Endothelial cell of umbilical vein (primary cell): ENCODE data around the gene FLNB. TPM values are rescaled to one million over a fixed set of nuclear protein-coding genes. Genes with fewer than 3 reads are reported as not detected.

Source experiments
- BruUV-seq: library from RNA; stranded (reverse); fragments of 400-500 nt; replicated peaks from 2 replicates; lab custom pipeline; 2021; lab: Mats Ljungman, UMichigan
- CTCF ChIA-PET: fragments of 300-600, 350-600 bp; sonication (Branson Sonifier 250); formaldehyde crosslinking; loops from one replicate; lab custom pipeline; 2021; ENCODE audit warnings: antibody characterized with exemption, inconsistent platforms; lab: Charles Lee
- POLR2A ChIA-PET: fragments of 300-600, 350-600 bp; sonication (Branson Sonifier 250); formaldehyde crosslinking; loops from one replicate; lab custom pipeline; 2021; ENCODE audit warnings: antibody characterized with exemption, inconsistent platforms; lab: Charles Lee
- DNase-seq: peaks from one replicate; pipeline ENCODE4 v3.0.0-alpha.2; 2011; ENCODE audit warnings: low read depth, low spot score
- FAIRE-seq: peaks from 2 replicates; lab custom pipeline; 2011; peaks lifted over from hg19 to GRCh38; lab: Jason Lieb, UNC
- H2AFZ ChIP-seq: 2 replicates; pipeline ENCODE4 v1.6.0; 2012; ENCODE audit warnings: low read depth, low read length, control low read depth, inconsistent platforms
- H3K27ac ChIP-seq: 2 replicates; pipeline ENCODE4 v1.5.1; 2011; ENCODE audit warnings: low read depth, mild to moderate bottlenecking, control low read depth, low read length, moderate library complexity; ENCODE audit not compliant: insufficient read depth
- H3K27me3 ChIP-seq, 2 experiments: 2 replicates each; pipeline versions ENCODE4 v1.6.0 to v1.6.1; 2011; ENCODE audit warnings: low read length in 2 of 2, mixed read lengths in 1 of 2; ENCODE audit not compliant: control insufficient read depth in 2 of 2, insufficient read depth in 2 of 2
- H3K36me3 ChIP-seq, 2 experiments: 2 replicates in 1 of 2; 3 replicates in 1 of 2; pipeline ENCODE4 v1.5.1; 2011; ENCODE audit warnings: low read length in 2 of 2, mild to moderate bottlenecking in 1 of 2, moderate library complexity in 1 of 2; ENCODE audit not compliant: control insufficient read depth in 2 of 2, insufficient read depth in 2 of 2; ENCODE audit errors: extremely low read depth in 1 of 2
- H3K4me1 ChIP-seq: 3 replicates; pipeline ENCODE4 v1.5.1; 2011; ENCODE audit warnings: mild to moderate bottlenecking, low read length; ENCODE audit not compliant: control insufficient read depth, insufficient read depth; ENCODE audit errors: extremely low read depth
- H3K4me2 ChIP-seq: 2 replicates; pipeline ENCODE4 v1.6.1; 2011; ENCODE audit warnings: low read length, control low read depth, mixed read lengths; ENCODE audit not compliant: insufficient read depth
- H3K4me3 ChIP-seq, 3 experiments: fragments of 200-600 bp in 1 of 3; sonication (generic), shearing (Covaris generic) in 1 of 3; replicated peaks in 1 of 3; 2 replicates each; pipeline ENCODE4 v1.5.1; 2011 to 2016; ENCODE audit warnings: control low read depth in 3 of 3, low read length in 3 of 3, mild to moderate bottlenecking in 2 of 3, inconsistent platforms in 1 of 3, low read depth in 1 of 3, moderate library complexity in 1 of 3; ENCODE audit not compliant: insufficient read depth in 1 of 3
- H3K79me2 ChIP-seq: 2 replicates; pipeline ENCODE4 v1.6.0; 2012; ENCODE audit warnings: low read length, inconsistent platforms; ENCODE audit not compliant: control insufficient read depth, insufficient read depth
- H3K9ac ChIP-seq: replicated peaks from 2 replicates; pipeline ENCODE3; 2011; ENCODE audit warnings: low read length, control low read depth; ENCODE audit not compliant: insufficient read depth; ENCODE audit errors: extremely low read depth
- H3K9me1 ChIP-seq: replicated peaks from 3 replicates; pipeline ENCODE4 v1.6.0; 2011; ENCODE audit warnings: mild to moderate bottlenecking, low read length; ENCODE audit not compliant: control insufficient read depth, insufficient read depth; ENCODE audit errors: extremely low read depth
- H3K9me3 ChIP-seq: replicated peaks from 2 replicates; pipeline ENCODE4 v1.5.1; 2012; ENCODE audit warnings: low read length, inconsistent platforms; ENCODE audit not compliant: control insufficient read depth, insufficient read depth
- H4K20me1 ChIP-seq: replicated peaks from 2 replicates; pipeline ENCODE3; 2011; ENCODE audit warnings: mild to moderate bottlenecking, low read length; ENCODE audit not compliant: control insufficient read depth, insufficient read depth; ENCODE audit errors: extremely low read depth
- EZH2 ChIP-seq: IDR thresholded peaks from 2 replicates; pipeline ENCODE4 v1.6.1; 2012; ENCODE audit warnings: borderline replicate concordance, low read depth, mild to moderate bottlenecking, moderate library complexity, low read length, inconsistent platforms; ENCODE audit not compliant: severe bottlenecking
- FOS ChIP-seq: IDR thresholded peaks from 2 replicates; pipeline ENCODE4 v1.6.1; 2011; ENCODE audit warnings: mild to moderate bottlenecking, low read length, moderate library complexity, borderline replicate concordance; ENCODE audit not compliant: insufficient read depth
- GATA2 ChIP-seq: IDR thresholded peaks from 2 replicates; pipeline ENCODE4 v1.7.0; 2011; ENCODE audit warnings: low read depth, mild to moderate bottlenecking, moderate library complexity, mixed read lengths, low read length; ENCODE audit not compliant: insufficient read length, insufficient read depth
- JUN ChIP-seq: IDR thresholded peaks from 2 replicates; pipeline ENCODE4 v1.6.1; 2011; ENCODE audit warnings: borderline replicate concordance, low read depth; ENCODE audit not compliant: insufficient read length, insufficient read depth
- MYC ChIP-seq: IDR thresholded peaks from one replicate; pipeline ENCODE4 v1.6.1; 2011; ENCODE audit warnings: mild to moderate bottlenecking, low read depth, low read length
- POLR2A ChIP-seq: IDR thresholded peaks from 2 replicates; pipeline ENCODE4 v1.6.1; 2012; ENCODE audit warnings: low read depth, mild to moderate bottlenecking, control low read depth, low read length
- POLR2AphosphoS5 ChIP-seq: IDR thresholded peaks from 2 replicates; pipeline ENCODE4 v1.6.1; 2012; ENCODE audit warnings: low read depth, mild to moderate bottlenecking, control low read depth, low read length, moderate library complexity; ENCODE audit not compliant: insufficient read depth
- dilution Hi-C: fragments of 300-500 bp; cut with MboI; formaldehyde crosslinking; loops from one replicate; pipeline ENCODE4 v1.15.0; 2019; ENCODE audit warnings: low sequenced_read_pairs; ENCODE audit not compliant: extremely low pct_ligation_motif_present
- intact Hi-C: fragments of 100-400 bp; cut with micrococcal nuclease; formaldehyde crosslinking; loops from one replicate; pipeline ENCODE4 v1.10.0; 2022
- polyA plus RNA-seq, 4 experiments: library from polyadenylated mRNA; depleted of rRNA in 3 of 4; stranded (reverse) in 3 of 4; unstranded in 1 of 4; fragments of >200 nt; gene quantifications; 2 replicates each; pipeline versions ENCODE4 v1.2.1 to v1.2.3, GENCODE V29; 2011 to 2012; ENCODE audit warnings: missing spikeins in 1 of 4
- total RNA-seq: library from RNA; stranded (reverse); gene quantifications from 2 replicates; pipeline ENCODE4 v1.2.3, GENCODE V29; 2021
- TF ChIP-seq, protein P1 (sequence below), 2 donors: IDR thresholded peaks; 1 replicate in 1 of 2; 2 replicates in 1 of 2; pipeline ENCODE4 v1.5.1; 2011; ENCODE audit warnings: low read length in 2 of 2, mild to moderate bottlenecking in 2 of 2, moderate library complexity in 2 of 2, control low read depth in 1 of 2, inconsistent platforms in 1 of 2, low read depth in 1 of 2; ENCODE audit not compliant: insufficient read depth in 1 of 2; ENCODE audit errors: extremely low read depth in 1 of 2
- TF ChIP-seq, protein P2 (sequence below): IDR thresholded peaks from 2 replicates; pipeline ENCODE4 v1.6.1; 2011; ENCODE audit not compliant: insufficient read depth, insufficient read length

FLNB gene
- total and polyA plus RNA-seq, 2 donors (not counting 3 experiments of a cell fraction or from before 2014, with no cell fraction given) = 479 to 670 TPM

DNA sequence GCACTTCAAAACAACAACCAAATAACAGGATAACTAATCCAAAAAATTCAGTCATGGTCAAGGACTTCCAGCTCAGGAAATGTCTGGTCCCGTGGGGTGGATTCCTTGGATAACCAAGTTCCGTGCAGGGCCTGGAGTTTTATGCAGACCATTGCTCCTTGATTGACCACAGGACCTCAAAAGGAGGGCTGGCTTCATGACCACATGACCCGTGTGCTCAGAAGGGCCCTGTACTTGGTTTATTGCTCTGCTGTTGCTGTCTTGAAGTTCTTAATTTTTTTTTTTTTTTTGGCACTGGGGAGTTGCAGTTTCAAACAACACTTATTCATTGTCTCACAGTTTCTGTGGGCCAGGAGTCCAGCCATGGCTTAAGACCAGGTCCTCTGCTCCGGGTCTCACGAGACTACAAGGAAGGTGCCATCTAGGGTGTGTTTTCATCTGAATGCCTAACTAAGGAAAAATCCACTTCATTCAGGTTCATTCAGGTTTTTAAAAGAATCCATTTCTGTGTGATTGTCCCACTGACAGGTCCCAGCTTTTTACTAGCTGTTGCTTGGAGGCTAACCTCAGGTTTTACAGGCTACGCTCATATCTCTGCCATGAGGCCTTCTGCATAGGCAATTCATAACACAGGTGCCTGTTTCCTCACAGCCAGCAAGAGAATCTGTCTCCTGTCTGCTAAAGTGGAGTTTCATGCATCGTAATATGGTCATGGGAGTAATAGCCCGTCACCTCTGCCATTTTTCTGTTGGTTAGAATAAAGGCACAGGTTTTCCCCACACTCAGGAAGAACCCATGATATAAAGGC is 65.3 kb downstream of the FLNB start:
- FAIRE-seq (no peak), DNase-seq (peak; percentile 39)
- BruUV-seq = no TSS peak
- intact Hi-C loops (no loop called here), dilution Hi-C loops (no loop called here)
- Histone ChIP-seq H4K20me1 (peaks cover under 1% of the 10 kb centered on the region), H2AFZ (no peak overlapping the region), H3K36me3 (peaks cover 9 to 15% of the 10 kb centered on the region in 2 experiments), H3K27ac (peak overlapping the region; percentile 32), H3K9me3 (no peaks in the 10 kb centered on the region), H3K27me3 (no peaks in the 10 kb centered on the region), H3K4me3 (no peak overlapping the region), H3K9ac (no peak overlapping the region), H3K9me1 (no peaks in the 10 kb centered on the region), H3K4me2 (no peak overlapping the region), H3K79me2 (peaks cover 99% of the 10 kb centered on the region), H3K4me1 (peaks cover 25% of the 10 kb centered on the region)
- ChIA-PET POLR2A (no interaction called here), CTCF (interaction anchor here (0.6 to 1.1 kb wide), 2 partner anchors 14 to 16 kb away, joined by 3 read pairs; no protein-coding TSS in a partner anchor)
- TF ChIP-seq POLR2A (no peak), JUN (no peak), EZH2 (no peak), MYC (no peak), FOS (no peak), POLR2AphosphoS5 (no peak), GATA2 (no peak)
- TF ChIP-seq, protein P1, sequence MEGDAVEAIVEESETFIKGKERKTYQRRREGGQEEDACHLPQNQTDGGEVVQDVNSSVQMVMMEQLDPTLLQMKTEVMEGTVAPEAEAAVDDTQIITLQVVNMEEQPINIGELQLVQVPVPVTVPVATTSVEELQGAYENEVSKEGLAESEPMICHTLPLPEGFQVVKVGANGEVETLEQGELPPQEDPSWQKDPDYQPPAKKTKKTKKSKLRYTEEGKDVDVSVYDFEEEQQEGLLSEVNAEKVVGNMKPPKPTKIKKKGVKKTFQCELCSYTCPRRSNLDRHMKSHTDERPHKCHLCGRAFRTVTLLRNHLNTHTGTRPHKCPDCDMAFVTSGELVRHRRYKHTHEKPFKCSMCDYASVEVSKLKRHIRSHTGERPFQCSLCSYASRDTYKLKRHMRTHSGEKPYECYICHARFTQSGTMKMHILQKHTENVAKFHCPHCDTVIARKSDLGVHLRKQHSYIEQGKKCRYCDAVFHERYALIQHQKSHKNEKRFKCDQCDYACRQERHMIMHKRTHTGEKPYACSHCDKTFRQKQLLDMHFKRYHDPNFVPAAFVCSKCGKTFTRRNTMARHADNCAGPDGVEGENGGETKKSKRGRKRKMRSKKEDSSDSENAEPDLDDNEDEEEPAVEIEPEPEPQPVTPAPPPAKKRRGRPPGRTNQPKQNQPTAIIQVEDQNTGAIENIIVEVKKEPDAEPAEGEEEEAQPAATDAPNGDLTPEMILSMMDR (IDR thresholded peaks at IDR 0.05; ENCODE audit: extremely low read depth in 1 of 2, insufficient read depth in 1 of 2, low read depth in 1 of 2, low read length in 2 of 2) = no peak
- TF ChIP-seq, protein P2, sequence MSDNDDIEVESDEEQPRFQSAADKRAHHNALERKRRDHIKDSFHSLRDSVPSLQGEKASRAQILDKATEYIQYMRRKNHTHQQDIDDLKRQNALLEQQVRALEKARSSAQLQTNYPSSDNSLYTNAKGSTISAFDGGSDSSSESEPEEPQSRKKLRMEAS = no peak
